Loucy (cell line): ENCODE measurements around the gene PHKB.

Experiments used
- CTCF ChIP-seq: fragments of 200-600 bp; sonication (generic); conservative IDR thresholded peaks from 2 replicates; pipeline ENCODE4 v1.5.1; 2014; ENCODE audit warnings: mild to moderate bottlenecking, antibody characterized with exemption, low read length
- EZH2phosphoT487 ChIP-seq: fragments of 200-600 bp; IDR thresholded peaks from 2 replicates; pipeline ENCODE4 v1.6.1; 2018; ENCODE audit warnings: antibody characterized with exemption, mild to moderate bottlenecking, moderate library complexity, borderline replicate concordance

- TF ChIP-seq CTCF = no peak
- no peak for TF ChIP-seq EZH2phosphoT487
Measured at GRCh38 chr16:47476654-47477345, 15.7 kb downstream of the PHKB start.
